A172 (cell line): ENCODE measurements around the gene C13orf42. TPM values are rescaled to one million over a fixed set of nuclear protein-coding genes. Genes with fewer than 3 reads are reported as not detected.

Experiments
- DNase-seq: peaks from one replicate; pipeline ENCODE4 v3.0.0-alpha.2; 2015; ENCODE audit warnings: low spot score
- total RNA-seq: library from RNA; depleted of rRNA; stranded (reverse); fragments of >200 nt; shearing (Covaris generic); gene quantifications from 2 replicates; pipeline ENCODE4 v1.2.3, GENCODE V29; 2014; rRNA removed

The C13orf42 gene
- not detected in 2 replicates for total RNA-seq

GRCh38 chr13:51111174-51111573, at the start of gene C13orf42:
Gene C13orf42, minus strand, starts transcription at chr13:51111274. Its CDS starts 65 bp downstream, at chr13:51111209.
- DNase-seq: no peak

- DNase-seq: no peak
Measured at GRCh38 chr13:51158880-51159518, 47.9 kb upstream of the C13orf42 start.

- DNase-seq: no peak
Measured at GRCh38 chr13:51158365-51158764, 47.3 kb upstream of the C13orf42 start.

GRCh38 chr13:51156648-51157047, 45.6 kb upstream of the C13orf42 start:
- no peak for DNase-seq

GRCh38 chr13:51155776-51156515, 44.9 kb upstream of the C13orf42 start:
- DNase-seq: no peak

GRCh38 chr13:51155161-51155560, 44.1 kb upstream of the C13orf42 start:
- no peak for DNase-seq

- peak; percentile 15 for DNase-seq
Measured at GRCh38 chr13:51154029-51154555, 43.0 kb upstream of the C13orf42 start.

- no peak for DNase-seq
Measured at GRCh38 chr13:51153527-51153926, 42.5 kb upstream of the C13orf42 start.

GRCh38 chr13:51152701-51153100, 41.6 kb upstream of the C13orf42 start:
- no peak for DNase-seq

- no peak for DNase-seq
Measured at GRCh38 chr13:51151463-51151862, 40.4 kb upstream of the C13orf42 start.

GRCh38 chr13:51148952-51149573, 38.0 kb upstream of the C13orf42 start:
- no peak for DNase-seq

GRCh38 chr13:51148223-51148951, 37.3 kb upstream of the C13orf42 start:
- DNase-seq: no peak

- DNase-seq: no peak
Measured at GRCh38 chr13:51147732-51148131, 36.7 kb upstream of the C13orf42 start.

GRCh38 chr13:51146667-51147066, 35.6 kb upstream of the C13orf42 start:
- no peak for DNase-seq

GRCh38 chr13:51137250-51137649, 26.2 kb upstream of the C13orf42 start:
- DNase-seq: no peak

- no peak for DNase-seq
Measured at GRCh38 chr13:51136276-51136980, 25.4 kb upstream of the C13orf42 start.

- DNase-seq: no peak
Measured at GRCh38 chr13:51134763-51135365, 23.8 kb upstream of the C13orf42 start.

- DNase-seq: no peak
Measured at GRCh38 chr13:51130348-51130747, 19.3 kb upstream of the C13orf42 start.

GRCh38 chr13:51125495-51126226, 14.6 kb upstream of the C13orf42 start:
- DNase-seq: peak; percentile 35
